GM10248 (cell line): Measurements from ENCODE around the gene CACNG1.

Experiments used
- CTCF ChIA-PET: fragments of 300-600 bp; sonication (Branson Sonifier 250); formaldehyde crosslinking; extraction: SDS; loops from one replicate; lab custom pipeline; 2021; ENCODE audit warnings: antibody characterized with exemption; lab: Yijun Ruan, JAX
- POLR2A ChIA-PET: fragments of 350-650 bp; sonication (Branson Sonifier 250); formaldehyde crosslinking; extraction: SDS; loops from one replicate; lab custom pipeline; 2020; ENCODE audit warnings: antibody characterized with exemption; lab: Yijun Ruan, JAX
- DNase-seq: peaks from one replicate; pipeline ENCODE4 v3.0.0; 2012; ENCODE audit errors: extremely low spot score
- TF ChIP-seq, protein P1 (sequence below): IDR thresholded peaks from 2 replicates; pipeline ENCODE4 v1.5.1; 2012; ENCODE audit warnings: mild to moderate bottlenecking, low read depth; ENCODE audit errors: extremely low read depth, missing control alignments, control extremely low read depth

The CACNG1 gene

DNA sequence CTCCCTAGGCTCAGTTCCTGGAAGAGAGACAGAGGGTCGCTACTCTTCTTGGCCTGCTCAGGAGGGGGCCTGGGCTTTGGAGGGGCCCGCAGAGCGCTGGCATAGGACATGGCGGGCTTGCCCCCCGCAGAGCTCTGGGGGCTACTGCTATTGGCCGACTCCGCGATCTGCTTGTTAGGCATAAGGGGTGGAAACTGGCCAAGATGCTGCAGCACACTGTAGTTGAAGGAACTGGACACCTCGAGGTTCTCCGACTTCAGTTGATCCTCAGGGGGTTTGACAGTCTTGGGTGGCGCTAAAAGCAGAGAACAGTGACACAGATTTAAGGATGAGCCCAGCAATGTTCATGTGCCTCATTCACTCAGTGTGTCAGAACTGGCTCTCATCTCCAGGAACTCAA lies 33.9 kb downstream of the CACNG1 start:
- ChIA-PET POLR2A (no interaction called here), CTCF (interaction anchor here (0.8 to 2.5 kb wide), 4 partner anchors 12 to 364 kb away, joined by 3 to 6 read pairs (median 4); no protein-coding TSS in a partner anchor)

DNA sequence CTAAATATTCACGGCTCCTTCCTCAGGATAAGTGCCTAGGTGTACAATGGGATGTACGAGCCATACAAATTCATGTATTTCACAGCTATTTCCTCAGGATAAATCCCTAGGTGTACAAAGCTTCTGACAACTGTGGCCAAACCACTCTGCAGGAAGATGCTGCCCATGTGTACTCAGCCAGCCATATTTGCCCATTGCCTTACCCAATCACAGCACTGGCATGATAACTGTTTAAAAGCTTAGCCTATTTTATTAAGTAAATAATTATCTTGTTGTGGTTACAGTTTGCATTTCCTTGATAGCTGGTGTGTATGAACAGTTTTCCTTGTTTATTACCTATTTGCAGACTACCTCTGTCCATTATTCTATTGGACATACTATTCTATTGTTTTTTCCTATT lies 35.1 kb downstream of the CACNG1 start:
- POLR2A ChIA-PET = no interaction called here
- CTCF ChIA-PET = interaction anchor here (1.2 to 2.5 kb wide), 3 partner anchors 13 to 31 kb away, joined by 3 to 6 read pairs (median 3); no protein-coding TSS in a partner anchor
- no peak for DNase-seq
- TF ChIP-seq, protein P1, sequence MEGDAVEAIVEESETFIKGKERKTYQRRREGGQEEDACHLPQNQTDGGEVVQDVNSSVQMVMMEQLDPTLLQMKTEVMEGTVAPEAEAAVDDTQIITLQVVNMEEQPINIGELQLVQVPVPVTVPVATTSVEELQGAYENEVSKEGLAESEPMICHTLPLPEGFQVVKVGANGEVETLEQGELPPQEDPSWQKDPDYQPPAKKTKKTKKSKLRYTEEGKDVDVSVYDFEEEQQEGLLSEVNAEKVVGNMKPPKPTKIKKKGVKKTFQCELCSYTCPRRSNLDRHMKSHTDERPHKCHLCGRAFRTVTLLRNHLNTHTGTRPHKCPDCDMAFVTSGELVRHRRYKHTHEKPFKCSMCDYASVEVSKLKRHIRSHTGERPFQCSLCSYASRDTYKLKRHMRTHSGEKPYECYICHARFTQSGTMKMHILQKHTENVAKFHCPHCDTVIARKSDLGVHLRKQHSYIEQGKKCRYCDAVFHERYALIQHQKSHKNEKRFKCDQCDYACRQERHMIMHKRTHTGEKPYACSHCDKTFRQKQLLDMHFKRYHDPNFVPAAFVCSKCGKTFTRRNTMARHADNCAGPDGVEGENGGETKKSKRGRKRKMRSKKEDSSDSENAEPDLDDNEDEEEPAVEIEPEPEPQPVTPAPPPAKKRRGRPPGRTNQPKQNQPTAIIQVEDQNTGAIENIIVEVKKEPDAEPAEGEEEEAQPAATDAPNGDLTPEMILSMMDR = no peak

More for the DNA sequence above, 33.9 kb downstream of the CACNG1 start:
- TF ChIP-seq, protein P1 = no peak
- no peak for DNase-seq

GRCh38 chr17:67080804-67081203 lies 36.5 kb downstream of the CACNG1 start:
- ChIA-PET POLR2A (no interaction called here), CTCF (interaction anchor here (0.9 to 2.9 kb wide), 10 partner anchors 9 to 353 kb away, joined by 3 to 17 read pairs (median 6); no protein-coding TSS in a partner anchor)
- TF ChIP-seq, protein P1 = no peak
- DNase-seq = no peak

- ChIA-PET POLR2A (interaction anchor here (0.5 kb wide), 1 partner anchor 52 kb away, joined by 3 read pairs; no protein-coding TSS in a partner anchor), CTCF (interaction anchor here (1.0 to 2.9 kb wide), 8 partner anchors 10 to 355 kb away, joined by 3 to 17 read pairs (median 6); no protein-coding TSS in a partner anchor)
- TF ChIP-seq, protein P1 = peak; percentile 33
- peak; percentile 60 for DNase-seq
Measured at GRCh38 chr17:67082107-67082506, 37.8 kb downstream of the CACNG1 start.

DNA sequence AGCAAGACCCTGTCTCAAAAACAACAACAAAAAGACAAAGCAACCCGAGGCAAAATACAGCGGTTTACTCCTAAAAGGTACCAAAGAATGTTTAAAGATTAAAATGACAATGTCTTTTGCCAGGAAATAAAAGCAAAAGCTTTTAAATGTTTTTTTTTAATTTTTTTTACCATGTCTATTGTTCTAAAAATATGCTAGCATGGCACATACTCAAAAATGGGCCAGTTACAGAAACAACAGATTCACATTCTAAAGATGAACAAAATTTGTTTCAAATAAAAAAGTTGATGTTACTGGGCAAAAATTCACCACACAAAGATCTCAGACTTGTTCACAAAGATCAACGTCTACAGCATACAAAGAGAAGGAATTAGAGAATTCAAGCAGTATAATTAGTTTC lies 41.1 kb downstream of the CACNG1 start:
- POLR2A ChIA-PET = no interaction called here
- CTCF ChIA-PET = no interaction called here
- DNase-seq = no peak
- TF ChIP-seq, protein P1 = no peak

DNA sequence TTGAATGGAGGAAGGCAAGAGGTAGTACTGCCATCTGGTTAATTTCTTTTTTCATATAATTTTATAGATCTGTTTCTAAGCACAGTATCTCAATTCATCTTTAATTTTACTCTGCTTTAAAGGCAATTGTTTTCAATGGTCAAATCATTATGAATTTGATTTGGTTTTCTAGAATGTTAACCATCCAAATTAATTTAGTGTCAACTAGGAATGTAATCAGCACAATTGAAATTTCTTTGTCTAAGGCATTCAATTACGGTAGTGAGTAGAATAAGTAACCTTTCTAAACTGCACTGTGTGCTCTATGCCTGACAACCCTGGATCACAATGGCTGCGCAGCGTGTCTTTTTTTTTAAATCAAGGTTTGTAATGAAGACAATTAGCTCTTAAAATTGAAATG lies 44.3 kb downstream of the CACNG1 start:
- CTCF ChIA-PET = no interaction called here
- no peak for DNase-seq
- TF ChIP-seq, protein P1 = no peak
- POLR2A ChIA-PET = no interaction called here
